GM21360 (cell line): Measurements from ENCODE around the gene MAPK8IP3.

Experiments used
- ATAC-seq: cut with Tn5 transposase; IDR thresholded peaks from one replicate; pipeline ENCODE4 v1.9.1; 2021; ENCODE audit warnings: mild to moderate bottlenecking, moderate library complexity; ENCODE audit not compliant: unreplicated experiment

The MAPK8IP3 gene

DNA sequence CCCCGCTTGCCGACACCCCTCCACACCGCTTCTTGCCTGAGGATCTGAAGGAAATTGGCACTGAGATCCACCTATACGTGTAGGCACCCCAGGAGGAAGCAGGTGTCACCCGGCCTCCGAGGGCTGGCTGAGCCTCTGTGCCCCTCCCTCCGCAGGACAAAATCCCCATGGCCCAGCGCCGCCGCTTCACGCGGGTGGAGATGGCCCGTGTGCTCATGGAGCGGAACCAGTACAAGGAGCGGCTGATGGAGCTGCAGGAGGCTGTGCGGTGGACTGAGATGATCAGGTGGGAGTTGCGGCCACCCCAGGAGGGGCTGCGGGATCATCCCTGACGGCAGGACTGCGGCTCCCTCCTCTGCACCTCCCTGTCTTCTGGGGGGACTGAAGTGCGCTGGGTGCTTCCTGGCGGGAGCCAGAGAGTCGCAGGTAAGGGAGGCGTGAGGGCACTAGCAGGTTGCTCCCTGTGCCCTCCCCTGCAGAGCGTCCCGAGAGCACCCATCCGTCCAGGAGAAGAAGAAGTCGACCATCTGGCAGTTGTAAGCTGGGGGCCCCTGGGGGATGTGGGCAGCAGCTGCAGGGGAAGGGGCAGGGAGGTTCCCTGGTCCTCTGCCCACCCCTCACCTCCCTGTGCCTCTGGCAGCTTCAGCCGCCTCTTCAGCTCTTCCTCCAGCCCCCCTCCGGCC lies 56.3 kb downstream of the MAPK8IP3 start:
- no peak for ATAC-seq

DNA sequence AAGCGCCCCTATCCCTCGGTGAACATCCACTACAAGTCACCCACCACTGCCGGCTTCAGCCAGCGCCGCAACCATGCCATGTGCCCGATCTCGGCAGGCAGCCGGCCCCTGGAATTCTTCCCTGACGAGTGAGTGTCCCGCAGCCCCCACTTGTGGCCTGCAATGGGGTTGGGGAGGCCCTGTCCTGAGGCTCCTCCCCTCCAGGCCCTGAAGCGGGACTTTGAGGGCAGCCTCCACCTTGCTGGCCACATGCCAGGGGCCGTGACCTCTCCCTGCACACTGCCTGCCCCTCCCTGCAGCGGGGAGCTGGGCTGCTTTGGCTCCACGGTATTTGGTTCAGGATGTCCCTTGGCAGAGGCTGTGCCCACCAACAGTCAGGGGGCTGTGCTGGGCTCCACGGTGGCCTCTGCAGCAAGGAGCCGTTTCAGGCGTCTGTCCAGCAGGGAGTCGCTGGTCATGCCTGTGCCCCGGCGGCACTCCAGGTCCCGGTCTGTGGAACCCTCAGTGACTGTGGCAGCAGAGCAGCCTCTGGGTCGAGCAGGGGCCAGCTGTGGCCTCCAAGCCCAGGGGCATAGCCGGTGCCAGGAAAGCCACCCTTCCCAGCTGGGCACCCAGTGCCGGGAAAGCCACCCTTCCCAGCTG lies 57.0 kb downstream of the MAPK8IP3 start:
- ATAC-seq: no peak

DNA sequence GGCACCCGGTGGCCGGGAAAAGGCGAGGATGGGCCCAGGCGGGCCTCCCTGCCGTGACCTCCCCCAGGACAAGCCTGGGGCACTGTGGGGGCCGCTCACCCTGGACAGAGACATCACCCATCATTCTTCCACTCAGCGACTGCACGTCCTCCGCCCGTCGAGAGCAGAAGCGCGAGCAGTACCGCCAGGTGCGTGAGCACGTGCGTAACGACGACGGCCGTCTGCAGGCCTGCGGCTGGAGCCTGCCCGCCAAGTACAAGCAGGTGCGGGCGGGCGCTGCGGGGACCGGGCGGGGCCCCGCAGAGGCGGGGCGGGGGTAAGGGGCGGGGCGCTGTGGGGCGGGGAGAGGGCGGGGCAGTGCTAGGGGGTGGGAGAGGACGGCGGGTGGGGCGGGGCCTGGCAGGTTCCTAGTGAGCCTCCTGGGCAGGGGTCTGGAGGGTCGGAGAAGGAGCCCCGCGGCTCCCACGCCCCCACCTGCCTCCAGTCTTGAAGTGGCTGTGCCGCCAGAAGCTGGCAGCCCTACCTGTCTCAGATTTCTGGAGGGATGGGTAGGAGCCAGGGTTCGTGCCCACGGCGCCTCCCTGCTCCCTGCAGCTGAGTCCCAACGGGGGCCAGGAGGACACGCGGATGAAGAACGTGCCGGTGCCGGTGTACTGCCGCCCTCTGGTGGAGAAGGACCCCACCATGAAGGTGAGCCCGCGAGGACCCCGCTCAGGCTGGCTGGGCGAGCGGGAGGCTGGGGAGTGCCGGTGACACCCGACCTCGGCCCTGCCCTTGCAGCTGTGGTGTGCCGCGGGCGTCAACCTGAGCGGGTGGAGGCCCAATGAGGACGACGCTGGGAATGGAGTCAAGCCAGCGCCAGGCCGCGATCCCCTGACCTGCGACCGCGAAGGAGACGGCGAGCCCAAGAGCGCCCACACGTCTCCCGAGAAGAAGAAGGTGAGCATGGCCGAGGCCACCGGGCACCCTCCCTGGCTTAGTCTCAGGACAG lies 57.8 kb downstream of the MAPK8IP3 start:
- no peak for ATAC-seq

DNA sequence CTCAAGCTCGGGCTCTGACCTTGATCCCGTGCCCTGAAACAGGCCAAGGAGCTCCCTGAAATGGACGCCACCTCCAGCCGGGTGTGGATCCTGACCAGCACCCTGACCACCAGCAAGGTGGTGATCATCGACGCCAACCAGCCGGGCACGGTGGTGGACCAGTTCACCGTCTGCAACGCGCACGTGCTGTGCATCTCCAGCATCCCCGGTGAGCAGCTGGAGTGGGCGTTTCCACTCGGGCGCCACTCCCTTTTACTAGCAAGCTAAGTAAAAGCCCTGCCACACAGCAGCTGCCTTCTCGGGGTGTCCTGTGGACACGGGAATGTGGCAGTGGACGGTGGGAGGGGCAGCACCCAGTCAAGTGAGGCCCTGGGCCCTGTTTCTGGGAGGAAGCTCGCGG lies 59.0 kb downstream of the MAPK8IP3 start:
- ATAC-seq: no peak

DNA sequence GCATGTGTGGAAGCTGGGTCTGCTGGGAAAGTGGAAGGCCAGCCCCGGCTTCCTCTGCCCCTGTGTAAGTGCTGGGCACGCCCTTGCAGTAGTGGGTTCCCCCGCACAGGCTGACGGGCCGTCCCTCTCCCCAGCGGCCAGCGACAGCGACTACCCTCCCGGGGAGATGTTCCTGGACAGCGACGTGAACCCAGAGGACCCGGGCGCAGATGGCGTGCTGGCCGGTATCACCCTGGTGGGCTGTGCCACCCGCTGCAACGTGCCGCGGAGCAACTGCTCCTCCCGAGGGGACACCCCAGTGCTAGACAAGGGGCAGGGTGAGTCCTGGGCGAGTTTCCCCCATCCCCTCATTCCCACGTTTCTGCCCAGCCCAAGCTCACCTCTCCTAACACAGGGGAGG lies 59.8 kb downstream of the MAPK8IP3 start:
- ATAC-seq: no peak

DNA sequence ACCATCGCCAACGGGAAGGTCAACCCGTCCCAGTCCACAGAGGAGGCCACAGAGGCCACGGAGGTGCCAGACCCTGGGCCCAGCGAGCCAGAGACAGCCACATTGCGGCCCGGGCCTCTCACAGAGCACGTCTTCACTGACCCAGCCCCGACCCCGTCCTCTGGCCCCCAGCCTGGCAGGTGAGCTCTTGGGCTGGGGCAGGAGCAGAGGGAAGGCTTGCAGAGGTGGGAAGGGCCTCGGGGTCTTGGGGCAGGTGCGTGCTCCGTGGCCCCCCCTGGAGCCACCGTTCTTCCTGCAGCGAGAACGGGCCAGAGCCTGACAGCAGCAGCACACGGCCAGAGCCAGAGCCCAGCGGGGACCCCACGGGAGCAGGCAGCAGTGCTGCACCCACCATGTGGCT lies 60.2 kb downstream of the MAPK8IP3 start:
- ATAC-seq: no peak

DNA sequence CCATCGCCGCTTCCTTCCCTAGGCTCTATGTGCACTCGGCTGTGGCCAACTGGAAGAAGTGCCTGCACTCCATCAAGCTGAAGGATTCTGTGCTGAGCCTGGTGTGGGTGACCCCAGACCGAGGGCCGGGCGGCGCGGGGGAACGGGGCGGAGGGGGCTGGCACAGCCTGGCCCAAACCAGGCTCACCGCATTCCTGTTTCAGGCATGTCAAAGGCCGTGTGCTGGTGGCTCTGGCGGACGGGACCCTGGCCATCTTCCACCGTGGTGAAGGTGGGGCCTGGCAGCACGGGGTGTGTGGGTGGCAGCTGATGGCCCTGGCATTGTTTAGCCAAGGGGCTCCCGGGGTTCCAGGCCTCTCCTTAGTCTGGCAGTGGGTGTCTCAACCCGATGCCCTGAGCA lies 60.7 kb downstream of the MAPK8IP3 start:
- no peak for ATAC-seq

DNA sequence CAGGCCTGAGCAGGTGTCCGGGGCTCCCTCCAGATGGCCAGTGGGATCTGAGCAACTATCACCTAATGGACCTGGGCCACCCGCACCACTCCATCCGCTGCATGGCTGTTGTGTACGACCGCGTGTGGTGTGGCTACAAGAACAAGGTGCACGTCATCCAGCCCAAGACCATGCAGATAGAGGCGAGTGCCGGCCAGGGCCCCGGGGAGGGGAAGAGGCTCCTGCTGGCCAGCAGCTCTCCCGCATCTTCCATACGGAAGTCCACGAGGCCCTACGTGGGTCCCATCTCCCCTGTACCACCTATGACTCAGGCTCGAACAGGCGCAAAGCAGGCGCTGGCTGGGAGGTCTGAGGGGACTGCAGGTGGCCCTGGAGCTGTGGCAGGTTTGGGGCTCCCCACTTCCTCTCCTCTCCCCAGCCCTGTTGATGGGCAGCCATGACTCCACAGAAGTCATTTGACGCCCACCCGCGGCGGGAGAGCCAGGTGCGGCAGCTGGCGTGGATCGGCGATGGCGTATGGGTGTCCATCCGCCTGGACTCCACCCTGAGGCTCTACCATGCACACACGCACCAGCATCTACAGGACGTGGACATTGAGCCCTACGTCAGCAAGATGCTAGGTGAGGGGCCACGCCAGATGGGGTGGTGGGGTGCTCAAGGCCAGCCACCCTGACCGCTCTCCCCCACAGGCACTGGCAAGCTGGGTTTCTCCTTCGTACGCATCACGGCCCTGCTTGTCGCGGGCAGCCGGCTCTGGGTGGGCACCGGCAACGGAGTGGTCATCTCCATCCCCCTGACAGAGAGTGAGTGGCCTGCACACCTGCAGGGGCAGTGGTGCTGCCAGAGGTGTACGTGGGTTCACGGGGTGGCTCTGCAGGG lies 61.4 kb downstream of the MAPK8IP3 start:
- ATAC-seq: no peak

DNA sequence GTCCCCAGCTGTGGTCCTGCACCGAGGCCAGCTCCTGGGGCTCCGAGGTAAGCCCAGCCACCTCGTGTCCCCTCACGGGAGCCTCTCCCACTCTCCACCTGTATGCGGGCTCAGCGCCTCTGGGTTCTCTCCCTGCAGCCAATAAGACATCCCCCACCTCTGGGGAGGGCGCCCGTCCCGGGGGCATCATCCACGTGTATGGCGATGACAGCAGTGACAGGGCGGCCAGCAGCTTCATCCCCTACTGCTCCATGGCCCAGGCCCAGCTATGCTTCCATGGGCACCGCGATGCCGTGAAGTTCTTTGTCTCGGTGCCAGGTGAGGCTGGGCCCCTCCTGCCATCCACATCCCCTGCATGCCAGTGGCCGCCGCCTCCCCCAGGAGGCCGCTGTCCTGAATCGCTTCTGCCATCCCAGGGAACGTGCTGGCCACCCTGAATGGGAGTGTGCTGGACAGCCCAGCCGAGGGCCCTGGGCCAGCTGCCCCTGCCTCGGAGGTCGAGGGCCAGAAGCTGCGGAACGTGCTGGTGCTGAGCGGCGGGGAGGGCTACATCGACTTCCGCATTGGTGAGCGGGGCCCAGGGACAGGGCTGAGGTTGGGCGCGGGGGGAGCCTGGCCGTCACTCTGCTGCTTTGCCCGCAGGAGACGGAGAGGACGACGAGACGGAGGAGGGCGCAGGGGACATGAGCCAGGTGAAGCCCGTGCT lies 62.2 kb downstream of the MAPK8IP3 start:
- ATAC-seq: no peak

DNA sequence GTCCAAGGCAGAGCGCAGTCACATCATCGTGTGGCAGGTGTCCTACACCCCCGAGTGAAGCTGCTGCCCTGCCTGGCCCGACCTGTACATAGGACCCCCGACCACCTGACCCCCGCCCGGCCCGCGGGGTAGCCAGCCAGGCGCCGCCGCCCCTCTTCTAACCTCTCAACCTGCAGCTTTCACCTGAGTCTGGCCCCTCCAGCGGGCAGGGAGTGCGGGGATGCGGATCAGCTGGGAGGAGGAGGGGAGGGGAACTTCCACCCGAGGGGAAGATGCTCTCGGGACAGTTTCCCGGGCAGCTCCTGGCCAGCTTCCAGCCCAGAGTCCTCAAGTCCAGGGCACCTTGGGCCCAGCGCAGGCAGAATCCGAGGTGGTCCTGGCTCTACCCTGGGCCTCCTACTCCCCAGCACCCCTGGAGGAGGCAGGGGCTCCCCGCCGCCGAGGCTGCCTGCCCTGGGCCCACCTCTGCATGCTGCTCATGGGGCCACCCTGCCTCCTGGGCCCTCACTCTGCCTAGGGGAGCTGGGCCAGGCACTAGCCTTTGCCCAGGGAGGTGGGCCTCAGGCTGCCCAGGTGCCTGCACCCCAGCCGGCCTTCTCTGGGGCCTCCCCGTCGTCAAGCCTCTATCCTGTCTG lies 62.9 kb downstream of the MAPK8IP3 start:
- ATAC-seq: no peak

DNA sequence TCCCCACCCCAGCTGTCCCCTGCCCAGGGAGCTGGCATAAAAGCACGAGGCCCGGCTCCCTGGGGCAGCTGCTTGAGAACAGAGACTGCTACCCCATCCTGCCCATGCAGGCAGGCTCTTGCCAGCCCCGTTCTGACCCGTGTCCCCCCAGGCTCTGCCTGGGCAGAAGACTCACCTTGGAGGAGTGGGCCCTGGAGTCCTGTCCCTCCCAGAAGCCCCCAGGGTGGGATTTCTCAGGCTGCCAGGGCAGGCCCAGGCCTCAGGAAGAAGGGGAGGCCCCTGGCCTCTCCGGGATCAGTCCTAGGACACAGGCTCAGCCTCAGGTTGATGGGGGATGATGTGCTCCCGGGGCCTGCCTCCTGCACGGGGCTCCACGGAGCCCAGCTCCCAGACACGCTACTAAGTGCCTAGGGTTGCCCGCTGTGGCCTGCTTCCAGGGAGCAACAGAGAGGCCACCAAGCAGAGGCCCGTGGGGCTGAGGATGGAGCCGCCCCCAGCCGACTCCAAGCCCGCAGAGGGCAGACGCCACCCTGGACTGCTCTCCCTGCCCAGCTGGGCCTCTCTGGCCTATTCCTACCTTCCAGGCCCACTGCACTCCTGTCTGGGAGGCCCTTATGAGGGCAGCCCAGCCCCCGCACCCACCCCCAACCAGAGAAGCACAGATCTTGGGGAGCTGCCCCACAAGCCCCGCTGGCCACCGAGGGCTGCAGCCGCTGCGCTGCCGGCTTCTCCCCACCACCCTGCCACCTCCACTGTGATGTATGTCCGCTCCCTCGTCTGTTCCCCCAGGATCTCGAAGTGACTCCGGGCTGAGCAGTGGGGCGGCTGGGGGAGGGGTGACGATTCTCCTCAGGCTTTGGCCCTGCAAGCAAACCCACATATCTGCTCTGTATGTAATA lies 63.7 kb downstream of the MAPK8IP3 start:
- ATAC-seq: no peak

DNA sequence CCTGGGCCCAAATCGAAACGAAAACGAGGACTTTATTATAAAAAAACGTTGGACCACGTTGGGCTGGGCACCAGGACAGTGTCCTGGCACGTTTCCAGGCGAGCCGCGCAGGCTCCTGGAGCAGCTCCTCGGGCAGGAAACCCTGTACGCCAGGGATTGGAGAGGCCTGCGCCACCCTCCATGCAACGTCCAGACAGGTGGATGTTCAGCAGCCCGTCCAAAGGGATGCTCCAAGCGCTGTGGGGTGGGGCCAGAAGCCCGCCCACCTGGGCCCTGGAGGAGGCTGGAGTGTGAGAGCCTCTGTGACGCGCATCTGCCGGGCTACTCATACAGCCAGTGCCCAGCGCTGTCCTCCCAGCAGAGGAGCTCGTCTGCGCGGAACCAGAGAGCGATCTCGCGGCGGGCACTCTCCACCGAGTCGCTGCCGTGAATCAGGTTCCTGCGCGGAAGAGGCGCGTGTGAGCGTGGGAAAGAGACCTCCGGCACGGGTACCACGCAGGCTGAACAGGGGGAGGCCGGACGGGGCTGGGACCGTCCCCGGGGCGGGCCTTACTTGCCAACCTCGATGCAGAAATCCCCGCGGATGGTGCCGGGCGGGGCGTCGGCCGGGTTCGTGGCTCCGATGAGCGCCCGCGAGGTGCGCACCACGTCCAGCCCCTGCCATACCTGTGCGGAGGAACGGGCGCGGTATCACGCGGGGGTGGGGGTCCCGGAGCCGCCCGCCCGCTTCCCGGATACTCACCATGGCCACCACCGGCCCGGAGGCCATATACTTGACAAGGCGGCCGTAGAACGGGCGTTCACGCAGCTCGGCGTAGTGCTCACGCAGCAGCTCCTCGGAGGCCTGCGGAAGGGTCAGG lies 64.6 kb downstream of the MAPK8IP3 start:
- ATAC-seq: no peak

DNA sequence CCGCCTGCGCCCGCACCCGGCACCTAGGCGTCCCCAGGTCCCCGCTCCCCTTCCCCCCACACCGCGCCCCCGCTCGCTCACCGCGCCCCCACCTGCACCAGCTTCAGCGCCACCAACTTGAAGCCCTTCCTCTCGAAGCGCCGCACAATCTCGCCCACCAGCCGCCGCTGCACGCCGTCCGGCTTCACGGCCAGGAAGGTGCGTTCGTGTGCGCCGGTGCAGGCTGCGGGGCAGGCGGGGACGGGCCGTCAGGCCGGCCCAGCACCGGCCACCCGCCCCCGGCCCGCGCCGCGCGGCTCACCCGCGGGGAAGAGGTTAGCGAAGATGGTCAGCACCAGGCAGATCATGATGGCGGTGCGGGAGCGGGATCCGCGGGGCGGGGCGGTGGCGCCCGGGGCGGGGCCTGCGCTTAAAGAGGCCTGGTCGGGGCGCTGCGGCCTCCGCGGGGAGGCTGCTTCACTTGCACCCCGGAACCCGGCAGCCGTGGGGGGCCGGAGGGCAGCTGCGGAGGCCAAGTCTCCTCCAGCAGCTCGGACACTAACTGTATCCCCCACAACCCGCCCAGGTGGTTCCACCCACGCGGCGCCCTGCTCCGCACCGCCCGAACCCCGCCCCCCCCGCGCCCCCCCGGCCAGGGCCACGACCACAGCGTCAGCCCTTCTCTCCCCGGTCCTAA lies 65.3 kb downstream of the MAPK8IP3 start, which contains the start of gene NME3:
Gene NME3 (minus strand): TSS at position 356 of the 676 bp plus-strand sequence. CDS start 9 bp downstream, at position 347.
- ATAC-seq: no peak

DNA sequence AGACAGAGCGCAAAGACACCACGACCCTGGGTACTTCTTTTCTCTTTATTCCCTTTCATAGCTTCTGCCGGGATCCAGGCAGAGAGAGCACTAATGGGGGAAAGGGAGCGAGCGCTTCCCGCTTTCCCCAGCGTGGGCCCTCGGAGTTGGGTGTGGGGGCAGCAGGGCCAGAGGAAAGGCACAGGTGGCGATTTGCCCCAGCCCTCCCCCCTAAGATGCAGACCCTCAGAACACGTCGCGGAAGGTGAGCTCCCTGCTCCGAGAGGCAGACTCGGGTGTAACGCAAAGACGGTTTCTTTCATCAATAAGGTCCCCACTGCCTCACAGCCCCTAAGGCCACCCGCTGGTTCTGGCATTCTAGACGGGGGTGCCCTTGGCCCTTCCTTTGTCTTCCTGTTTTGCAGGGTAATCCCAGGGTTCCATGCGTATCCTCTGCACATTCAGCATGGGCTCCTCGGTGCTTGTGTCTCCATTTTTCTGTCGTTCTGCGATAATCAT lies 65.9 kb downstream of the MAPK8IP3 start:
- ATAC-seq: no peak

DNA sequence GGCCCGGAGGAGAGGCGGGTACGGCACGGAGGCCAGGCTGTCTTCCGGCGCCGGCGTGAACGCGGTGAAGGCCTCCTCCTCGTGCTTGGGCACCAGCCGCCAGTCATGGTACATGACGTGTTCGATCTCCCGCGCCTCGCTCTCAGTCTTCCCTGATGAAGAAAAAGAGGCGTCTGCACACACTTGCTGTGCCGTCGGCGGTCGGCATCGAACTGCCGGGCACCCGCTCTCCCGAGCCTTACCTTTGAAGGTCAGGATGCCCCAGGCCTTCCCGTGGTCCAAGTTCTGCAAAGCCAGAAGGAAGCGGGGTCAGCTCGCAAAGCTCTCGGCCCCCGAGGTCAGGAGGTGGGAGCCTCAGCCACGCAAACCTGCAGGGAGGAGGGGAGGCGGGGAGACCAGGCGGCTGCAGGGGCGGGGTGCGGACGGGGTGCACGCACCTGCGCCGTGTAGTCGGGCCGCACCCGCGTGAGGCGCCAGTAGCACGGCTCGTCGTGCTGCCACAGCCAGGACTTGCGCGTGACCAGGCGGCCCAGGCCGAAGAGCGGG lies 66.4 kb downstream of the MAPK8IP3 start, which contains the start of gene EME2:
Gene EME2 (plus strand): TSS at position 449 of the 546 bp plus-strand sequence. CDS start 418 bp downstream, outside the sequence.
- ATAC-seq: peak; percentile 7
